ENCODE data around the gene EML1. TPM values are rescaled to one million over a fixed set of nuclear protein-coding genes. Genes with fewer than 3 reads are reported as not detected.
"Not testable (repeated sequence)": the region's sequence is repeated elsewhere in the genome, so short reads cannot be mapped to it uniquely, and the experiment has no call there.

The EML1 gene
- total RNA-seq, 1 donor from 2014 or later = 34.9 TPM

DNA sequence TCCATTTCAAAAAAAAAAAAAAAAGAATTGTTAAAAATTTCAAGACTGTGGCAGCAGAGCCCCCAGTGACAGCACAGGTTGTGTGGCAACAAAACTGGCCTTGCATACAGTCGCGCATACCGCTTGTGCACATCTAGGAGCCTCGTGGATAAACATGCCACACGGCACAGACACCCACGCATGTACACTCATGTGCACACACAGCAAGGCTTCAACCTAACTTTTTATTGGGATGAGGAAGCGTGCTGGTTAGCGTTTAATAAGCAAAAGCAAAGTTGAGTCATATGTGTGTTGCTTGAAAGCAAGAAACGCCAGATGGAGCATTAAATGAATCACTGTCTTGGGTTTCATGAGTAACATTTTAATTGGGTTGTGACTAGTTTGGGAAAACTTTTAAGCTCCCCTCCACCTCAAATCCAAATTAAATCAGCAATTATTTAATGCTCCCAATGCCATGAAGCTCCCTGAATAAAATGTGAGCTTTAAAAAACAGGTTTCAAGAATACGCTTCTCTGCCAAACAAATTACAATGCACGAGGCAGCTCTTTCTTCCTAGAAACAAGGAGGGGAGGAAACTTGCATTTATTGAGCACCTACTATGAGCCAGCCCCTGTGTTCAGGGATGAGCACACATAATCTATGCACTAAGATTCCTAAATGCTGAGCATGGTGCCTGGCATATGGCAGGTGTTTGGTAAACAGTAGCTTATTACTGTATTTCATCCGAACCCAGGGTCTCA lies 35.7 kb upstream of the EML1 start:
- Mint-ChIP-seq H3K36me3 (ENCODE audit: insufficient read depth) (no peaks in the 10 kb centered on the region), H3K27me3 (peaks cover 19% of the 10 kb centered on the region), H3K4me1 (ENCODE audit: low read depth) (peaks cover 10% of the 10 kb centered on the region), H3K4me3 (ENCODE audit: low read depth) (no peak overlapping the region), H3K27ac (no peak overlapping the region), H3K9me3 (ENCODE audit: low read depth) (no peaks in the 10 kb centered on the region)
- DNase-seq (ENCODE audit: low spot score, unreplicated experiment) = no peak
- TF ChIP-seq, protein P1, sequence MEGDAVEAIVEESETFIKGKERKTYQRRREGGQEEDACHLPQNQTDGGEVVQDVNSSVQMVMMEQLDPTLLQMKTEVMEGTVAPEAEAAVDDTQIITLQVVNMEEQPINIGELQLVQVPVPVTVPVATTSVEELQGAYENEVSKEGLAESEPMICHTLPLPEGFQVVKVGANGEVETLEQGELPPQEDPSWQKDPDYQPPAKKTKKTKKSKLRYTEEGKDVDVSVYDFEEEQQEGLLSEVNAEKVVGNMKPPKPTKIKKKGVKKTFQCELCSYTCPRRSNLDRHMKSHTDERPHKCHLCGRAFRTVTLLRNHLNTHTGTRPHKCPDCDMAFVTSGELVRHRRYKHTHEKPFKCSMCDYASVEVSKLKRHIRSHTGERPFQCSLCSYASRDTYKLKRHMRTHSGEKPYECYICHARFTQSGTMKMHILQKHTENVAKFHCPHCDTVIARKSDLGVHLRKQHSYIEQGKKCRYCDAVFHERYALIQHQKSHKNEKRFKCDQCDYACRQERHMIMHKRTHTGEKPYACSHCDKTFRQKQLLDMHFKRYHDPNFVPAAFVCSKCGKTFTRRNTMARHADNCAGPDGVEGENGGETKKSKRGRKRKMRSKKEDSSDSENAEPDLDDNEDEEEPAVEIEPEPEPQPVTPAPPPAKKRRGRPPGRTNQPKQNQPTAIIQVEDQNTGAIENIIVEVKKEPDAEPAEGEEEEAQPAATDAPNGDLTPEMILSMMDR (IDR thresholded peaks at IDR 0.05; ENCODE audit: unreplicated experiment) = no peak

DNA sequence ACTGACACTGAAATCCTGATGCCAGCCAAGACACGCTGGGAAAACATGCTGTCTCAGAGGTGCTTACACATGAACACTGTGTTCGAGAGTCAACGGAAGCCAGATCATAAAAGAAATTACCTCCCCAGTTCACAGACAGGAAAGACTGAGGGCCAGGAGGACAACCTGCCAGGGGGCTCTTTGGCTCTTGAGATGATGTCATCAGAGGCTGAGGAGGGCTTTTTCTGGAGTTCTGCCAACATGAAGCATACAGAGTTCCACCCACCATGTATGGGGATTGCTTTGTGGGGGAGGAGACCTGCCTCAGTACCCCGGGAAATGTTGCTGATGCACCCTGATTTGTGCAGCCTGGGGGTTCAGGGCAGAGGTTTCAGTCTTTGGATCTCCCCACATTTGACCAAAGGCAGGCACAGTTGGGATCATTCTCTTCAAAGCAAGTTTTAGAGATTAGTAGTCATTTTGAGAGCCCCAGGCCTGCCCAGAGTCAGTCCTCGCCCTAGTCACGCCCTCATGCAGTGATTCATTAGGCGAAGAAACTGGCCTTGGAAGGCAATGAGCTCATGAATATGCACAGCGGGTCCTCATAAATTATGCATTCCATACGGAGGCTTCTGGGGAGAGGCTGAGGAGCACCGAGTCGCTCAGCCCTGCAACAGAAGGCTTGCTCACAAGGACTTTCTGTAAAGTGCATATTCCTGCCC lies 34.9 kb upstream of the EML1 start:
- no peak overlapping the region for H3K4me3 Mint-ChIP-seq (ENCODE audit: low read depth)
- TF ChIP-seq, protein P1 (IDR thresholded peaks at IDR 0.05; ENCODE audit: unreplicated experiment) = no peak
- H3K36me3 Mint-ChIP-seq (ENCODE audit: insufficient read depth) = no peaks in the 10 kb centered on the region
- DNase-seq (ENCODE audit: low spot score, unreplicated experiment) = no peak
- no peak overlapping the region for H3K27ac Mint-ChIP-seq
- H3K9me3 Mint-ChIP-seq (ENCODE audit: low read depth) = peaks cover 3% of the 10 kb centered on the region
- peaks cover 10% of the 10 kb centered on the region for H3K4me1 Mint-ChIP-seq (ENCODE audit: low read depth)
- H3K27me3 Mint-ChIP-seq = peaks cover 18% of the 10 kb centered on the region

DNA sequence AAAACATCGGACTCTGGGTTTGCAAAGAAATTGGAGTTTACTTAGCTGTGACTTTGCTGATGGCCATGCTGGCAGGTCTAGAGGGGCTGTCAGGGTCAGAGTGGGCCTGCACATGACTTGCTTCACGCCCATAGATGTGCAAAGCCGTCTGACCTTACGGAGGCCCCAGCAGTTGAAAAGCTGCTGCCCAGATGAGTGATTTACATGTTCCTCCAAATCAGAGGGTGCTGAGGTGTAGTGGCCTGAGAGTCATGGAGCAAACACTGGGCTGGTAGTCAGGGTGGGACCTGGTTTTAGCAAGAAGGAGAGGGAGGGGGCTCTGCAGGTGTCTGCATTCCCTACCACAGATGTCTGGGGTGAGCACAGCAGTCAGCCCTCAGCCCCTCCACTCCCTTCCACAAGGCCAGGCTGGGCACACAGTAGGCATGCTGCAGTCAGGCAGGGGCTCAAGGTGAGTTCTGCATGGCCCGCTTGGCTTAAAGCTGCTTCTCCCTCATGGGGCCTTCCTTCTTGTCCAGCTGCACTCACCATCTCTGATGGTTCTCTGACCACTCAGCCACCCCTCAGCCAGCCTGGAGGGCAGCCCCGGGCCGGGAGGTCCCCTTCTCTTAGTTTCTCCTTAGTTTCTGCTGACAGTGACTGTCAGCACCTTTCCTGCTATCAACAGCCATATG lies 34.2 kb upstream of the EML1 start:
- no peak overlapping the region for H3K4me3 Mint-ChIP-seq (ENCODE audit: low read depth)
- H3K27me3 Mint-ChIP-seq = peaks cover 13% of the 10 kb centered on the region
- H3K9me3 Mint-ChIP-seq (ENCODE audit: low read depth) = peaks cover 3% of the 10 kb centered on the region
- H3K4me1 Mint-ChIP-seq (ENCODE audit: low read depth) = peaks cover 8% of the 10 kb centered on the region
- H3K36me3 Mint-ChIP-seq (ENCODE audit: insufficient read depth) = no peaks in the 10 kb centered on the region
- no peak overlapping the region for H3K27ac Mint-ChIP-seq
- no peak for DNase-seq (ENCODE audit: low spot score, unreplicated experiment)
- TF ChIP-seq, protein P1 (IDR thresholded peaks at IDR 0.05; ENCODE audit: unreplicated experiment) = no peak

DNA sequence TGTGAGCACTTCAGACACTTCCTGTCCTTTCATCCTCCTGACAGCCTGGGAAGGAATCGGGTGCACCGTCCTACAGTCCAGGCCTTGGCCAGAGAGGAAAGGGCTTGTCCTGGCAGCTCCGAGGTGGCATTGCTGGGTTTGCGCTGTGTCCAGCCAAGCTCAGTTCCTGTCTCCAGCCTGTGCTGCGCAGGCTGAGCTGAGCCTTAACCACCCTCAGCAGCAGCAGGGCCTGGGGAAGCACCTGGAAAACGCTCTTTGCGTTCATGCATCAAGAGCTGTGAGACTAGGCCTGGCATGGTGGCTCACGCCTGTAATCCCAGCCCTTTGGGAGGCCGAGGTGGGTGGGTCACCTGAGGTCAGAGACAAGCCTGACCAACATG lies 33.7 kb upstream of the EML1 start:
- Mint-ChIP-seq H3K27ac (no peak overlapping the region), H3K4me1 (ENCODE audit: low read depth) (peaks cover 7% of the 10 kb centered on the region), H3K9me3 (ENCODE audit: low read depth) (peaks cover 3% of the 10 kb centered on the region), H3K27me3 (peaks cover 14% of the 10 kb centered on the region), H3K4me3 (ENCODE audit: low read depth) (no peak overlapping the region), H3K36me3 (ENCODE audit: insufficient read depth) (no peaks in the 10 kb centered on the region)
- DNase-seq (ENCODE audit: low spot score, unreplicated experiment) = no peak
- TF ChIP-seq, protein P1 (IDR thresholded peaks at IDR 0.05; ENCODE audit: unreplicated experiment) = no peak

DNA sequence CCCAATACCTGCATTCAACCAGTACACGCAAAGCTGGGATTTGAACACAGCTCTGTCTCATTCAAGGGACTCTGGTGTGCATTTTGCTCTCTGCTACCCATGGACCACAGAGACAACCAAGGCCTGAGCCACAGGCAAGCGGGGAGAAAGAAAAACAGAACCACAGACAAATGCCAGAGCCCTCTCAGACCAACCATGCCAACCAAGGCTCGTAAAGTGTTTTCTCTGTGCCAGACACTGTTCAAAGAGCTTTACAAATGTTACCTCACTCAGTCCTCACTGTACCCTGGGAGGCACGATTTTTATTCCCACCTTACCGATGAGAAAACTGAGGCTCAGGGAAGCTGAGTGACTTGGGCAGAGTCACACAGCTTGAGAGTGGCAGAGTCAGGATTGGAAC lies 32.4 kb upstream of the EML1 start:
- DNase-seq (ENCODE audit: low spot score, unreplicated experiment) = no peak
- Mint-ChIP-seq H3K4me1 (ENCODE audit: low read depth) (peaks cover 6% of the 10 kb centered on the region), H3K9me3 (ENCODE audit: low read depth) (peaks cover 3% of the 10 kb centered on the region), H3K36me3 (ENCODE audit: insufficient read depth) (no peaks in the 10 kb centered on the region), H3K4me3 (ENCODE audit: low read depth) (no peak overlapping the region), H3K27me3 (peaks cover 13% of the 10 kb centered on the region), H3K27ac (no peak overlapping the region)
- TF ChIP-seq, protein P1 (IDR thresholded peaks at IDR 0.05; ENCODE audit: unreplicated experiment) = no peak

DNA sequence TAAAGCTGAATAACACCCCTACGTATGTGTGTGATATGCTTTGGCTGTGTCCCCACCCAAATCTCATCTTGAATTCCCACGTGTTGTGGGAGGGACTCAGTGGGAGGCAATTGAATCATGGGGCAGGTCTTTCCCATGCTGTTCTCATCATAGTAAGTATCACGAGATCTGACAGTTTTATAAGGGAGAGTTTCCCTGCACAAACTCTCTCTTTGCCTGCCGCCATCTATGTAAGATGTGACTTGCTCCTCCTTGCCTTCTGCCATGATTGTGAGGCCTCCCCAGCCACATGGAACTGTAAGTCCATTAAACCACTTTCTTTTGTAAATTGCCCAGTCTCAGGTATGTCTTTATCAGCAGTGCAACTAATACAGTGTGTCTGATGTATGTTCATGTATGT lies 30.3 kb upstream of the EML1 start:
- H3K36me3 Mint-ChIP-seq (ENCODE audit: insufficient read depth); H3K27ac Mint-ChIP-seq; H3K9me3 Mint-ChIP-seq (ENCODE audit: low read depth); DNase-seq (ENCODE audit: low spot score, unreplicated experiment); H3K4me3 Mint-ChIP-seq (ENCODE audit: low read depth): not testable (repeated sequence)
- peaks cover 15% of the 10 kb centered on the region for H3K4me1 Mint-ChIP-seq (ENCODE audit: low read depth)
- peaks cover 13% of the 10 kb centered on the region for H3K27me3 Mint-ChIP-seq

All from progenitor cell of endocrine pancreas (in vitro differentiated cells).